HuH-7 (cell line): Measurements from ENCODE around the gene GHRL.

Experiments used
- DNase-seq: peaks from one replicate; pipeline ENCODE4 v3.0.0; 2011; ENCODE audit warnings: low spot score

Gene GHRL

DNA sequence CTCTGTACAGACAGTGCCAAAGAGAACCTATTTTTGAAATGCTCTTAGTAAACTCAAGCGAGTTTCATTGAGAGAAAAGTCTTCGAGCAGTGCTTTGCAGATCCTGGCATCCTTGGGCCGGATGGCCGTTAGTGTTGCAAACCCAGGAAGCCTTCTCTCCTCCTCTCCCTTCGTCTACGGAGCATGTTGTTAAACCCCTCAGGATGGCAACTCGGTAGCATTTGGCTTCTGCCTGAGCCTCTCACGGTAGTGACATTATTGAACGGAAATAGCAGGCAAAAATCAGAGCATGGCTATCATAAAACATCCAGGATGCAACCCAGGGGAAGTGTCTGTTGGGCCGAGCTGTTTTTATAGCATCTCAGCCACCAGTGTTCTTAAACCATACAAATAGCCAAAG, 34.8 kb upstream of the GHRL start:
- DNase-seq, result no peak

- DNase-seq, result peak; percentile 95
Measured at GRCh38 chr3:10322352-10322710, 29.6 kb upstream of the GHRL start.

- no peak for DNase-seq
Measured at GRCh38 chr3:10321630-10322351, 29.0 kb upstream of the GHRL start.

GRCh38 chr3:10320320-10320677, 27.6 kb upstream of the GHRL start:
- DNase-seq, result no peak

GRCh38 chr3:10319804-10320203, 27.1 kb upstream of the GHRL start:
- DNase-seq, result no peak

GRCh38 chr3:10319251-10319650, 26.5 kb upstream of the GHRL start:
- DNase-seq, result no peak

DNA sequence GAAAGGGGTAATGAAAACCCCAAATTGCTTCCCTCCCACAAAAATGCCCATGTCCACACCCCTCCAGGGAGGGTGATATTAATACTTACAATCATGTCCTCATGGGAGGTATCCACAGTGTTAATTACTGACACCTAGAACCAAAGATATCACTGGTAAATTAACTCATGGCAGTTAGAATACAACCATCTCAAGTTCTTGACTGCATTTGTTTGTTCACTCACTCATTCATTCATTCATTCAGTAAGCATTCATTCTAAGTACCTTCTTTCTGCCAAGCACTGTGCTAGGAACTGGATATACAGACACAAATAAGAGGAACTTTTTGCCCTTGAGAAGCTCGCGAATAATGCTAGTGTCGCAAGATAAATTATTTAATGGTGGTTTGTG, 25.2 kb upstream of the GHRL start:
- DNase-seq, result no peak

GRCh38 chr3:10317311-10317960, 24.7 kb upstream of the GHRL start:
- DNase-seq, result no peak

GRCh38 chr3:10315771-10316344, 23.1 kb upstream of the GHRL start:
- no peak for DNase-seq

DNA sequence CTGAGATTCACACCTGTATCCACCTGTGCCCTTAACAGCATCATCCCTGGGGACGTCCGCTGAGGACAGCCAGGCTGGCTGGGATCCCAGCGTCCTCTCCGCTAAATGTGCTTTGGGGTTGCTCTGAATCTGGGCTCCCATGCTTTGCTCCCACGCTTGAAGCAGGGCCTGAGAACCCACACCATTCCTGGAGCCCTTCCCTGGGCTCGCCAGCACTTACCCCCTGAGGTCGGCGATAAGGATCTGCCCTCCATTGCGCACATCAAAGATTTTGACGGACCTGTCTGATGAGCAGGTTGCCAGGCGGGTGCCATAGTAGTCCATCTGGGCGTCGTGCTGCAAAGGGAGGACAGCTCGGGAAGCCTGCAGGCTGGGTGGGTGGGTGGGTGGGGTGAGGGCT, 22.4 kb upstream of the GHRL start:
- DNase-seq, result no peak

DNA sequence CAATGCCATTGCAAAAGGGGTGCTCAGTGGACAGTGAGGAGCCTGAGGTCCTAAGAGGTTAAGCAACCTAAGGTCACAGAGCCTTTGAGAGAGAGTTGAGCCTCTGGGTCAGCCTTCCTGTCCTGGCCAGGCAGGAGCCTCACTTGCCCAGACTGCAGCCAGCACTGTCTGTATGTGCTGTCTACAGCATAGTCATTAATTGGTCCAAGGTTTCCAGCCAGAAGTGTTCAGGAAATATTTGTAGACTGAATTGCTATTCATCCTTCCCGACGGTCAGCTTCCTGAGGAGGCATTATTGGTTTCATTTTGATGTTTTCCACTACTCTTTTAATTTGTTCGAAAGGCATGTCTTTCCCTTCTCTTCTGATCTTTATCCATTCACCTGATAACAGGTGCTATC, 20.1 kb upstream of the GHRL start:
- no peak for DNase-seq

- DNase-seq, result no peak
Measured at GRCh38 chr3:10312391-10312790, 19.6 kb upstream of the GHRL start.

DNA sequence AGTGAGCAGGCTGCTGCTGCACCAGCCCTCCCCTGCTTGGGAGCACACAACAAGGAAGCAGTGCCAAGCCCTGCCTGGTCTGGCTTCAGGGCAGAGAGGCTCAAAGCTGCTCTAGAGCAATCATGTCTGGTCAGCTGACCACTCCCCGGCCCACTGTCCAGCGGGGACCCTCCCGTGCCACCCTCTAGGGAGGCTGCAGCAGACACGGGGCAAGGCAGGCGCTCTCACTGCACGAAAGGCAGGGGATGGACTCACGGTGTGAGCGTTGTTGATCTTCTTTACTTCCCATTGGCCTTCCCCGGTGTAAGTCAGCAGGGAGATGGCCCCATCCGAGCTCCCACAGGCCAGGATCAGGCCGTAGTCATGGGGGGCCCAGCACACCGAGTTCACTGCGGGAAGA, 19.0 kb upstream of the GHRL start:
- DNase-seq, result no peak

GRCh38 chr3:10310578-10310977, 17.8 kb upstream of the GHRL start:
- no peak for DNase-seq

DNA sequence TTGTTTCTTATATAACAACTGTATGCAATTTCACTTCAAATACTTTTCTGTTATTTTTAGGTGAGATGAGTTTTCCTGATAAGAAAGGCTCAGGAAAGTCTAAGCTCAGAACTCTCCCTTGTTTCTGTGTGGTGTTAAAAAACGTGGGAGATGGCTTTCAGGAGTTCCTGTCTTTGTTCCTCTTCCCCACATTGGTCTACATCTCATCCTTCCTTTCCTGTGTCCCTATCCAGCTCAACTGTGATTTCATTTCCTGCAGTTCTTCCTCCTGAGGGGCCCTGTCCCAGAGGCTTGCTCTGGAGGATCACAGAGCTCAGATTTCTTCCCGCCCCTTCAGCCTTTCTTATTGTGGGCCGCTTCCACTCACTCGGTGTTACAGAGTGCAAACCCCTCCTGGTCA, 17.0 kb upstream of the GHRL start:
- no peak for DNase-seq

DNA sequence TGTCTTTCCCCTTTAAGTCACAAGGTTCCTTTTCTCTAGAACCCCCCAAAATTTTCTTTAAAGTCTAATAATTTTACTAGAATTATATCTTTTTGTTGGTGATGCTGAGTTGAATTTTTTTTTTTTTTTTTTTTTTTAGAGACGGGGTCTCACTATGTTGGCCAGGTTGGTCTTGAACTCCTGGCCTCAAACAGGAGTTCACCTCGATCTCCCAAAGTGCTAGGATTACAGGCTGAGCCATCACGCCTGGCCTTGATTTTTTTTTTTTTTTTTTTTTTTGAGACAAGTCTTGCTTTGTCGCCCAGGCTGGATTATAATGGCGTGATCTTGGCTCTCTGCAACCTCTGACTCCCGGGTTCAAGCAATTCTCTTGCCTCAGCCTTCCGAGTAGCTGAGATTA, 15.9 kb upstream of the GHRL start:
- DNase-seq, result no peak

GRCh38 chr3:10306156-10306555, 13.4 kb upstream of the GHRL start:
- DNase-seq, result no peak

- no peak for DNase-seq
Measured at GRCh38 chr3:10305331-10305902, 12.7 kb upstream of the GHRL start.

- no peak for DNase-seq
Measured at GRCh38 chr3:10304905-10305304, 12.2 kb upstream of the GHRL start.

DNA sequence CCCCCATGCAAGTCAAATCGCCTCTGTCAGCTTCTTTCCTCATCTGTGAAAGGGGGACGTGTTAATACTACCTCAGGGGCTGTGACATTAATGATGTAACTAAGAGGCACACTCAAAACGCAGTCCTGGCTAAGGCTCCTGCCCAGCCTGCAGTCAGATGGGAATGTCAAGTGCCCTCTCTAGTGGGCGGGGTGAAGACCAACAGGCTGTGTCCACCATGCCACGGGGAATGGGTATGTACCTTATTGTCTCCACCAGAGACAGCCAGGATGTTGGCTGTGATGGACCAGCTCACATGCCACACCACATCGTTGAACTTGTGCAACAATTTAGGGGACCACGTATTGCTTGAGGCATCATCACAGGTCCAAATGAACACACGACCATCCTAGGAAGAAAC, 11.0 kb upstream of the GHRL start:
- DNase-seq, result no peak

DNA sequence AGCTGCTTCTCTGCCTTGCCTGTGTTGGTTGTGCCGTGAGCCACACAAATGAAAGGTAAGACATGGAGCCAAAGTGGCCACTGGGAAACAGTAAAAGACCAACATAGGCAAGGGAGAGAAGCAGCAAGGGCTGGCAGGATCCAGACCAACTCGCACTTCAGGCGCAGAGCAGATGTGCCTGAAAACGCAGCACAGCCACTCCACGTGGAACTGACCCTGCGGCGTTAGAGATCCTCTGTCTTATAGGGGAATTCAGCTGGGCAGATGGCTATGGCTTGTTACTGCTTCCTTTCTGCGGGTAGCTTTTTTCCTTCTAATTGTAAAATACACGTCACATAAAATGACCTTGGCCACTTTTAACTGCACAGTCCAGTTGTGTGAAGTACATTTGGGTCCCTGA, 10.4 kb upstream of the GHRL start:
- no peak for DNase-seq

DNA sequence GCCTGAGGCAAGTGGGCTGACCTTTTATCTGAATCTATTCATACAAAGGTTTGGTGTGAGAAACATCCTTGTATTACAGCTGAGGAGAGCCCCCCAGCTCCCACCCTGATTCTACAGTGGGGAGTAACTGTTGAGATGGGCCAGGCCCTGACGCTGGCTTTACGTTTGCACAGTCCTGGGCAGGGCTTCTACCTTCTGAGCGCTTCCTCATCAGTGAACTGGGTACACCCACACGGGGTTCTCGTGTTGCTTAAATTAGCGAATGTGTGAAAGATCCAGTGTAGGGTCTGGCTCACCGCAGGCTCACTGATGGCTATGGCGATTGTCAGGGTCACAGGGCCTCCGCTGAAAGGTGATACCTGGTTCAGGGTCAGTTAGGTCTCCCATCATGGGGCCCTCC, 7.3 kb upstream of the GHRL start:
- DNase-seq, result no peak

DNA sequence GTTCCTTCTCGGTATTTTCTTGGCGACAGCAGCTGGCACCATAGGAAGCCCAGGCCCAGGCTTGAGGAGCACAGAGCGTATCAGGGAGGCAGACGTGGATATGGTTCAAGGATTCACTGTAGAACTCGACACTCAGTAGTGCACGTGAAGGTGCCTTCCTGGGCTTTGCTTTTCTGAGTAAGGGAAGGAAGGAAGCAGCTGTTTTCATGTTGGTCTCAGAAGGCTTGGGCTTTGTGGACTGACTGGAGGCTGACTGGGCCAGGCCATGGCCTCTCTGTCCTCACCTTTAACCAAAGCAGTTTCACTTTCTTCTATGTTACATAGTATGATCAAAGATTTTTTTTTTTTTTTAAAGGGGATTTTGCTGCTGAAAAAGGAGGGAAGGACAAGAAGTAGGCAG, 6.9 kb upstream of the GHRL start:
- no peak for DNase-seq

DNA sequence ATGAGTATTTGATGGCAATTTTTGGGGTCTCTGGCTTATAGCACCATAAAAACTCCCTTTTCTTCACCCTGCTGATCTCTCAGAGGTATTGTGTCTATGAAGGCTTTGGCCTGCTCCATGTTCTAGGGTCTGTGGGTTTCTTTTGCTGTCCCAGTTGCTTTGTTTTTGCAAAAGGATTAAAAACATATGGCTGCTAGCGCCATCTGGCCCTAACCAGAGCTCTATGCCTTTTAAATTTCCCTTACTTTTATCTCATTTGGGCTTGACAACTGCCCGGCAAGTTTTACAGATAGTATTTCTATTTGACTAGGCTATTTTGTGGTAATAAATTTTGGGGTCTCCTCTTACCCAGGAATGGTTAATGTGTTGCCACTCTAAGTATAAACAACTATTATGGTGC, 6.4 kb upstream of the GHRL start:
- DNase-seq, result no peak
